ENCODE results near the gene MORC2. TPM values are rescaled to one million over a fixed set of nuclear protein-coding genes. Genes with fewer than 3 reads are reported as not detected.

MORC2 gene
- total RNA-seq, 2 experiments from 2014 or later, result 27.1 to 27.9 TPM

GRCh38 chr22:30955153-30955552 is 13.4 kb downstream of the MORC2 start:
- H3K4me3 ChIP-seq (ENCODE audit: low read length), result no peak overlapping the region
- intact Hi-C loops (cut with DNase I, micrococcal nuclease), result no loop called here
- peaks cover 83% of the 10 kb centered on the region for H3K4me1 Mint-ChIP-seq (ENCODE audit: low read depth)
- peak overlapping the region; percentile 74 for H3K27ac Mint-ChIP-seq
- ATAC-seq (ENCODE audit: poor library complexity) (no peak), DNase-seq (peak in 1 of 14 experiments; percentile 9)
- peak overlapping the region; percentile 54 for H3K4me3 Mint-ChIP-seq
- no peaks in the 10 kb centered on the region for H3K27me3 Mint-ChIP-seq
- ChIA-PET POLR2A (interaction anchor here (1.1 to 2.6 kb wide), 3 partner anchors 9 to 130 kb away, joined by 3 to 26 read pairs (median 4); partner anchors contain the start of genes MORC2 and TUG1), CTCF (interaction anchor here (1.4 kb wide), 1 partner anchor 130 kb away, joined by 5 read pairs; no protein-coding TSS in a partner anchor)
- no peak for TF ChIP-seq CTCF (IDR thresholded peaks at IDR 0.05)
- no peaks in the 10 kb centered on the region for H3K9me3 ChIP-seq (ENCODE audit: control insufficient read depth in 1 of 2, insufficient read depth in 1 of 2, low read length in 2 of 2)
- no peaks in the 10 kb centered on the region for H3K9me3 Mint-ChIP-seq
- peaks cover 33% of the 10 kb centered on the region for H3K36me3 Mint-ChIP-seq (ENCODE audit: low read depth)
- peaks cover 29% of the 10 kb centered on the region for H3K4me1 ChIP-seq (ENCODE audit: insufficient read depth, low read length)
- H3K36me3 ChIP-seq (ENCODE audit: insufficient read depth, low read length), result peaks cover 10% of the 10 kb centered on the region
- no peaks in the 10 kb centered on the region for H3K27me3 ChIP-seq (ENCODE audit: control insufficient read depth in 1 of 2, insufficient read depth in 2 of 2, low read length in 2 of 2)
- no peak overlapping the region for H3K27ac ChIP-seq (ENCODE audit: low read depth in 1 of 2, low read length in 2 of 2)

- peaks cover 48% of the 10 kb centered on the region for H3K36me3 Mint-ChIP-seq (ENCODE audit: low read depth)
Measured at GRCh38 chr22:30953206-30953605, 15.4 kb downstream of the MORC2 start.

GRCh38 chr22:30949934-30950660 is 18.5 kb downstream of the MORC2 start:
- no peak overlapping the region for H3K27ac Mint-ChIP-seq
- Histone ChIP-seq H3K27ac (ENCODE audit: low read depth in 1 of 2, low read length in 2 of 2) (no peak overlapping the region), H3K4me1 (ENCODE audit: insufficient read depth, low read length) (peaks cover 28% of the 10 kb centered on the region), H3K9me3 (ENCODE audit: control insufficient read depth in 1 of 2, insufficient read depth in 1 of 2, low read length in 2 of 2) (no peaks in the 10 kb centered on the region), H3K36me3 (ENCODE audit: insufficient read depth, low read length) (peaks cover 53% of the 10 kb centered on the region), H3K4me3 (ENCODE audit: low read length) (no peak overlapping the region), H3K27me3 (ENCODE audit: control insufficient read depth in 1 of 2, insufficient read depth in 2 of 2, low read length in 2 of 2) (no peaks in the 10 kb centered on the region)
- H3K4me1 Mint-ChIP-seq (ENCODE audit: low read depth), result peaks cover 60% of the 10 kb centered on the region
- POLR2A ChIA-PET, result interaction anchor here (0.6 to 4.5 kb wide), 4 partner anchors 9 to 135 kb away, joined by 3 to 35 read pairs (median 3); partner anchors contain the start of genes MORC2 and TUG1
- intact Hi-C loops (cut with DNase I, micrococcal nuclease), result loop anchor here (1.0 to 10.0 kb wide), 3 partner anchors 135 to 282 kb away; no protein-coding TSS in a partner anchor
- DNase-seq (no peak), ATAC-seq (ENCODE audit: poor library complexity) (no peak)
- H3K27me3 Mint-ChIP-seq, result no peaks in the 10 kb centered on the region
- CTCF ChIA-PET, result interaction anchor here (1.5 to 2.6 kb wide), 2 partner anchors 133 to 135 kb away, joined by 3 to 10 read pairs; no protein-coding TSS in a partner anchor
- TF ChIP-seq CTCF (IDR thresholded peaks at IDR 0.05), result no peak
- no peak overlapping the region for H3K4me3 Mint-ChIP-seq
- no peaks in the 10 kb centered on the region for H3K9me3 Mint-ChIP-seq
- H3K36me3 Mint-ChIP-seq (ENCODE audit: low read depth), result peaks cover 67% of the 10 kb centered on the region

More at GRCh38 chr22:30953206-30953605, 15.4 kb downstream of the MORC2 start:
- ChIA-PET CTCF (interaction anchor here (0.9 to 1.2 kb wide), 2 partner anchors 132 to 265 kb away, joined by 3 to 6 read pairs; no protein-coding TSS in a partner anchor), POLR2A (interaction anchor here (1.5 to 4.5 kb wide), 3 partner anchors 13 to 132 kb away, joined by 3 to 35 read pairs (median 8); partner anchors contain the start of genes MORC2 and TUG1)
- ATAC-seq (ENCODE audit: poor library complexity) (no peak), DNase-seq (no peak)
- Histone ChIP-seq H3K27me3 (ENCODE audit: control insufficient read depth in 1 of 2, insufficient read depth in 2 of 2, low read length in 2 of 2) (no peaks in the 10 kb centered on the region), H3K4me1 (ENCODE audit: insufficient read depth, low read length) (peaks cover 31% of the 10 kb centered on the region), H3K4me3 (ENCODE audit: low read length) (no peak overlapping the region), H3K36me3 (ENCODE audit: insufficient read depth, low read length) (peaks cover 30% of the 10 kb centered on the region), H3K9me3 (ENCODE audit: control insufficient read depth in 1 of 2, insufficient read depth in 1 of 2, low read length in 2 of 2) (no peaks in the 10 kb centered on the region), H3K27ac (ENCODE audit: low read depth in 1 of 2, low read length in 2 of 2) (no peak overlapping the region)
- H3K27me3 Mint-ChIP-seq, result no peaks in the 10 kb centered on the region
- peaks cover 70% of the 10 kb centered on the region for H3K4me1 Mint-ChIP-seq (ENCODE audit: low read depth)
- H3K9me3 Mint-ChIP-seq, result no peaks in the 10 kb centered on the region
- intact Hi-C loops (cut with DNase I, micrococcal nuclease), result no loop called here
- no peak overlapping the region for H3K27ac Mint-ChIP-seq
- H3K4me3 Mint-ChIP-seq, result no peak overlapping the region
- TF ChIP-seq CTCF (IDR thresholded peaks at IDR 0.05), result no peak
